Measurements from ENCODE around the gene DLL3. TPM values are rescaled to one million over a fixed set of nuclear protein-coding genes. Genes with fewer than 3 reads are reported as not detected.

The DLL3 gene
- total and polyA plus RNA-seq, 2 donors = 0.14 TPM

GRCh38 chr19:39518975-39519374 is 20.2 kb downstream of the DLL3 start:
- H3K4me3 ChIP-seq (ENCODE audit: low read length in 2 of 2) = no peak overlapping the region
- H3K27ac ChIP-seq (ENCODE audit: low read depth in 1 of 2, low read length in 1 of 2) = no peak overlapping the region
- H3K4me1 ChIP-seq (ENCODE audit: control insufficient read depth in 2 of 2, insufficient read depth in 2 of 2, low read length in 2 of 2) = peaks cover 0 to 9% of the 10 kb centered on the region in 2 donors
- H3K27me3 ChIP-seq (ENCODE audit: control insufficient read depth in 2 of 2, insufficient read depth in 1 of 2, low read length in 1 of 2) = peaks cover 24 to 48% of the 10 kb centered on the region in 2 donors
- 81% methylated on average over 9 of the region's 9 CpGs for WGBS
- H3K36me3 ChIP-seq (ENCODE audit: control insufficient read depth in 2 of 2, insufficient read depth in 2 of 2, low read length in 1 of 2) = no peaks in the 10 kb centered on the region
- no peak for DNase-seq (ENCODE audit: low read depth in 6 of 9, low spot score in 9 of 9)
- peaks cover 0 to 12% of the 10 kb centered on the region in 2 donors for H3K9me3 ChIP-seq (ENCODE audit: control insufficient read depth in 2 of 2, insufficient read depth in 1 of 2, low read length in 1 of 2)

- 97% methylated on average over 8 of the region's 8 CpGs for WGBS
- Histone ChIP-seq H3K27ac (ENCODE audit: low read depth in 1 of 2, low read length in 1 of 2) (no peak overlapping the region), H3K36me3 (ENCODE audit: control insufficient read depth in 2 of 2, insufficient read depth in 2 of 2, low read length in 1 of 2) (no peaks in the 10 kb centered on the region), H3K4me3 (ENCODE audit: low read length in 2 of 2) (no peak overlapping the region), H3K9me3 (ENCODE audit: control insufficient read depth in 2 of 2, insufficient read depth in 1 of 2, low read length in 1 of 2) (peaks cover 0 to 3% of the 10 kb centered on the region in 2 donors), H3K4me1 (ENCODE audit: control insufficient read depth in 2 of 2, insufficient read depth in 2 of 2, low read length in 2 of 2) (no peaks in the 10 kb centered on the region), H3K27me3 (ENCODE audit: control insufficient read depth in 2 of 2, insufficient read depth in 1 of 2, low read length in 1 of 2) (peaks cover 7 to 30% of the 10 kb centered on the region in 2 donors)
- DNase-seq (ENCODE audit: low read depth in 6 of 9, low spot score in 9 of 9) = no peak
These were observed 22.1 kb downstream of the DLL3 start for GRCh38 chr19:39520541-39521484.

- H3K4me1 ChIP-seq (ENCODE audit: control insufficient read depth in 2 of 2, insufficient read depth in 2 of 2, low read length in 2 of 2) = no peaks in the 10 kb centered on the region
- no peaks in the 10 kb centered on the region for H3K36me3 ChIP-seq (ENCODE audit: control insufficient read depth in 2 of 2, insufficient read depth in 2 of 2, low read length in 1 of 2)
- H3K27ac ChIP-seq (ENCODE audit: low read depth in 1 of 2, low read length in 1 of 2) = no peak overlapping the region
- no peaks in the 10 kb centered on the region for H3K9me3 ChIP-seq (ENCODE audit: control insufficient read depth in 2 of 2, insufficient read depth in 1 of 2, low read length in 1 of 2)
- H3K27me3 ChIP-seq (ENCODE audit: control insufficient read depth in 2 of 2, insufficient read depth in 1 of 2, low read length in 1 of 2) = no peaks in the 10 kb centered on the region
- no peak for DNase-seq (ENCODE audit: low read depth in 6 of 9, low spot score in 9 of 9)
- H3K4me3 ChIP-seq (ENCODE audit: low read length in 2 of 2) = no peak overlapping the region
- 95% methylated on average over 8 of the region's 8 CpGs for WGBS
These were observed 25.7 kb downstream of the DLL3 start for GRCh38 chr19:39524495-39524894.

GRCh38 chr19:39525205-39525604 is 26.5 kb downstream of the DLL3 start:
- Histone ChIP-seq H3K27me3 (ENCODE audit: control insufficient read depth in 2 of 2, insufficient read depth in 1 of 2, low read length in 1 of 2) (no peaks in the 10 kb centered on the region), H3K4me1 (ENCODE audit: control insufficient read depth in 2 of 2, insufficient read depth in 2 of 2, low read length in 2 of 2) (no peaks in the 10 kb centered on the region), H3K36me3 (ENCODE audit: control insufficient read depth in 2 of 2, insufficient read depth in 2 of 2, low read length in 1 of 2) (no peaks in the 10 kb centered on the region), H3K9me3 (ENCODE audit: control insufficient read depth in 2 of 2, insufficient read depth in 1 of 2, low read length in 1 of 2) (no peaks in the 10 kb centered on the region), H3K27ac (ENCODE audit: low read depth in 1 of 2, low read length in 1 of 2) (no peak overlapping the region), H3K4me3 (ENCODE audit: low read length in 2 of 2) (no peak overlapping the region)
- DNase-seq (ENCODE audit: low read depth in 6 of 9, low spot score in 9 of 9) = no peak
- 98% methylated on average over 3 of the region's 3 CpGs for WGBS

GRCh38 chr19:39531834-39532232 is 33.1 kb downstream of the DLL3 start:
- WGBS = 71% methylated on average over 14 of the region's 14 CpGs
- no peak for DNase-seq (ENCODE audit: low read depth in 6 of 9, low spot score in 9 of 9)
- Histone ChIP-seq H3K4me3 (ENCODE audit: low read length in 2 of 2) (peak overlapping the region; percentile 79 to 85), H3K27me3 (ENCODE audit: control insufficient read depth in 2 of 2, insufficient read depth in 1 of 2, low read length in 1 of 2) (no peaks in the 10 kb centered on the region), H3K9me3 (ENCODE audit: control insufficient read depth in 2 of 2, insufficient read depth in 1 of 2, low read length in 1 of 2) (no peaks in the 10 kb centered on the region), H3K36me3 (ENCODE audit: control insufficient read depth in 2 of 2, insufficient read depth in 2 of 2, low read length in 1 of 2) (no peaks in the 10 kb centered on the region), H3K4me1 (ENCODE audit: control insufficient read depth in 2 of 2, insufficient read depth in 2 of 2, low read length in 2 of 2) (peaks cover 4 to 10% of the 10 kb centered on the region in 2 donors), H3K27ac (ENCODE audit: low read depth in 1 of 2, low read length in 1 of 2) (peak overlapping the region; percentile 6 to 43)

GRCh38 chr19:39532233-39533002 is 33.7 kb downstream of the DLL3 start, which contains the start of gene EID2B:
EID2B (minus strand) TSS chr19:39532852; CDS start chr19:39532802, 50 bp downstream.
- DNase-seq (ENCODE audit: low read depth in 6 of 9, low spot score in 9 of 9) = peak; percentile 85 to 99 (median 95)
- Histone ChIP-seq H3K36me3 (ENCODE audit: control insufficient read depth in 2 of 2, insufficient read depth in 2 of 2, low read length in 1 of 2) (no peaks in the 10 kb centered on the region), H3K27ac (ENCODE audit: low read depth in 1 of 2, low read length in 1 of 2) (peak within 1 kb of the TSS; percentile 38 to 47), H3K4me3 (ENCODE audit: low read length in 2 of 2) (peak within 1 kb of the TSS; percentile 79 to 85), H3K27me3 (ENCODE audit: control insufficient read depth in 2 of 2, insufficient read depth in 1 of 2, low read length in 1 of 2) (no peaks in the 10 kb centered on the region), H3K9me3 (ENCODE audit: control insufficient read depth in 2 of 2, insufficient read depth in 1 of 2, low read length in 1 of 2) (no peaks in the 10 kb centered on the region), H3K4me1 (ENCODE audit: control insufficient read depth in 2 of 2, insufficient read depth in 2 of 2, low read length in 2 of 2) (peaks cover 4 to 10% of the 10 kb centered on the region in 2 donors)
- WGBS = under 1% methylated on average over 65 of the region's 65 CpGs

GRCh38 chr19:39533003-39533512 is 34.3 kb downstream of the DLL3 start:
- Histone ChIP-seq H3K27ac (ENCODE audit: low read depth in 1 of 2, low read length in 1 of 2) (no peak overlapping the region), H3K4me1 (ENCODE audit: control insufficient read depth in 2 of 2, insufficient read depth in 2 of 2, low read length in 2 of 2) (peaks cover 4 to 10% of the 10 kb centered on the region in 2 donors), H3K9me3 (ENCODE audit: control insufficient read depth in 2 of 2, insufficient read depth in 1 of 2, low read length in 1 of 2) (no peaks in the 10 kb centered on the region), H3K36me3 (ENCODE audit: control insufficient read depth in 2 of 2, insufficient read depth in 2 of 2, low read length in 1 of 2) (peaks cover 0 to 2% of the 10 kb centered on the region in 2 donors), H3K4me3 (ENCODE audit: low read length in 2 of 2) (peak overlapping the region; percentile 79 to 85), H3K27me3 (ENCODE audit: control insufficient read depth in 2 of 2, insufficient read depth in 1 of 2, low read length in 1 of 2) (no peaks in the 10 kb centered on the region)
- WGBS = 31% methylated on average over 12 of the region's 12 CpGs
- no peak for DNase-seq (ENCODE audit: low read depth in 6 of 9, low spot score in 9 of 9)

GRCh38 chr19:39533791-39534190 is 35.0 kb downstream of the DLL3 start:
- Histone ChIP-seq H3K27ac (ENCODE audit: low read depth in 1 of 2, low read length in 1 of 2) (no peak overlapping the region), H3K27me3 (ENCODE audit: control insufficient read depth in 2 of 2, insufficient read depth in 1 of 2, low read length in 1 of 2) (no peaks in the 10 kb centered on the region), H3K4me1 (ENCODE audit: control insufficient read depth in 2 of 2, insufficient read depth in 2 of 2, low read length in 2 of 2) (peaks cover 4 to 10% of the 10 kb centered on the region in 2 donors), H3K36me3 (ENCODE audit: control insufficient read depth in 2 of 2, insufficient read depth in 2 of 2, low read length in 1 of 2) (peaks cover 0 to 2% of the 10 kb centered on the region in 2 donors), H3K4me3 (ENCODE audit: low read length in 2 of 2) (no peak overlapping the region), H3K9me3 (ENCODE audit: control insufficient read depth in 2 of 2, insufficient read depth in 1 of 2, low read length in 1 of 2) (no peaks in the 10 kb centered on the region)
- no peak for DNase-seq (ENCODE audit: low read depth in 6 of 9, low spot score in 9 of 9)
- 92% methylated on average over 3 of the region's 3 CpGs for WGBS
